ENCODE measurements around the gene SLC5A2. TPM values are rescaled to one million over a fixed set of nuclear protein-coding genes. Genes with fewer than 3 reads are reported as not detected.

Gene SLC5A2
- total and polyA plus RNA-seq, 2 of the 13 experiments (the other 11 are each of a cell fraction or from before 2014, with no cell fraction given), result 0.24 to 0.97 TPM

- TF ChIP-seq KIAA2018 (CRISPR knock-in tag; IDR thresholded peaks at IDR 0.05; ENCODE audit: borderline replicate concordance), result no peak
- no peak for TF ChIP-seq ZNF225 (CRISPR knock-in tag; IDR thresholded peaks at IDR 0.05)
- no peak for TF ChIP-seq ZBTB10 (CRISPR knock-in tag; IDR thresholded peaks at IDR 0.05; ENCODE audit: borderline replicate concordance)
- no peak for TF ChIP-seq ATF7-NPFF (CRISPR knock-in tag; IDR thresholded peaks at IDR 0.05; ENCODE audit: low read depth)
- TF ChIP-seq ZBTB1 (CRISPR knock-in tag; IDR thresholded peaks at IDR 0.05; ENCODE audit: borderline replicate concordance), result no peak
- TF ChIP-seq ZNF720 (CRISPR knock-in tag; IDR thresholded peaks at IDR 0.05), result no peak
- no peak for TF ChIP-seq IKZF4 (CRISPR knock-in tag; IDR thresholded peaks at IDR 0.05; ENCODE audit: borderline replicate concordance, low read depth, not compliant biosample characterization)
- TF ChIP-seq FOXK2 (IDR thresholded peaks at IDR 0.05), result no peak
- no peak for TF ChIP-seq ARNT2 (CRISPR knock-in tag; IDR thresholded peaks at IDR 0.05; ENCODE audit: low read depth)
- no peak for TF ChIP-seq ZNF7 (CRISPR knock-in tag; IDR thresholded peaks at IDR 0.05)
- TF ChIP-seq SIX1 (CRISPR knock-in tag; IDR thresholded peaks at IDR 0.05; ENCODE audit: borderline replicate concordance), result no peak
- peak; percentile 14 for TF ChIP-seq TEAD3 (CRISPR knock-in tag; optimal IDR thresholded peaks at IDR 0.05; ENCODE audit: borderline replicate concordance)
- TF ChIP-seq MBD4 (IDR thresholded peaks at IDR 0.05; ENCODE audit: borderline replicate concordance, low read length), result 0 out of 2 replicates have a peak, but pooled peaks have one; percentile 24
- TF ChIP-seq ZNF180 (CRISPR knock-in tag; IDR thresholded peaks at IDR 0.05; ENCODE audit: borderline replicate concordance, low read depth), result no peak
- TF ChIP-seq HMGXB4 (CRISPR knock-in tag; IDR thresholded peaks at IDR 0.05; ENCODE audit: borderline replicate concordance in 1 of 2, low read depth in 1 of 2), result no peak
These were observed 25.8 kb downstream of the SLC5A2 start (continued) for GRCh38 chr16:31508706-31509195.
